ENCODE data around the gene BEX2. TPM values are rescaled to one million over a fixed set of nuclear protein-coding genes. Genes with fewer than 3 reads are reported as not detected.

BEX2 gene
- total RNA-seq, 1 experiment from 2014 or later = 8.9 TPM

Other genes starting within 250 kb of the BEX2 start
- 561 and 726 TPM in 2 replicates for gene BEX1, start 246.8 kb downstream of the BEX2 start, total RNA-seq (2014; rRNA removed; shearing (Covaris generic))
- gene NXF3, start 217.8 kb downstream of the BEX2 start, total RNA-seq (2014; rRNA removed; shearing (Covaris generic)) = 1.4 and 5.2 TPM in 2 replicates
- gene BEX4, start 95.9 kb downstream of the BEX2 start, total RNA-seq (2014; rRNA removed; shearing (Covaris generic)) = 6.3 and 7.3 TPM in 2 replicates
- 160 and 176 TPM in 2 replicates for gene TCEAL8, start 55.8 kb downstream of the BEX2 start, total RNA-seq (2014; rRNA removed; shearing (Covaris generic))
- not detected in 2 replicates for gene TCEAL5, start 34.2 kb downstream of the BEX2 start, total RNA-seq (2014; rRNA removed; shearing (Covaris generic))
- gene TCEAL7, start 19.2 kb upstream of the BEX2 start, total RNA-seq (2014; rRNA removed; shearing (Covaris generic)) = 5.2 and 6.3 TPM in 2 replicates
- gene TCEAL9, start 45.5 kb upstream of the BEX2 start, total RNA-seq (2014; rRNA removed; shearing (Covaris generic)) = 261 TPM in 2 replicates
- 437 and 579 TPM in 2 replicates for gene BEX3, start 65.5 kb upstream of the BEX2 start, total RNA-seq (2014; rRNA removed; shearing (Covaris generic))
- 0.07 TPM in 1 of 2 replicates, not detected in the other for gene RAB40A, start 208.5 kb upstream of the BEX2 start, total RNA-seq (2014; rRNA removed; shearing (Covaris generic))